H1 (cell line): ENCODE data around the gene AKT1. TPM values are rescaled to one million over a fixed set of nuclear protein-coding genes. Genes with fewer than 3 reads are reported as not detected.

ENCODE experiments used
- CHD7 ChIP-seq: fragments of 300-600 bp; sonication (generic); IDR thresholded peaks from 2 replicates; pipeline ENCODE4 v1.7.1; 2012; ENCODE audit warnings: low read length, moderate library complexity, mild to moderate bottlenecking, inconsistent platforms; ENCODE audit not compliant: insufficient replicate concordance
- E2F6 ChIP-seq: IDR thresholded peaks from 2 replicates; pipeline ENCODE4 v1.6.1; 2012; ENCODE audit warnings: inconsistent platforms
- EZH2 ChIP-seq: fragments of 200-600 bp; sonication (generic); IDR thresholded peaks from 2 replicates; pipeline ENCODE4 v1.7.1; 2012; ENCODE audit warnings: low read depth, mild to moderate bottlenecking, moderate library complexity, low read length, inconsistent platforms; ENCODE audit not compliant: severe bottlenecking
- GABPA ChIP-seq: IDR thresholded peaks from 2 replicates; pipeline ENCODE4 v1.6.1; 2011; ENCODE audit warnings: mild to moderate bottlenecking, low read length, moderate library complexity, borderline replicate concordance; ENCODE audit not compliant: insufficient read depth
- SIRT6 ChIP-seq: IDR thresholded peaks from one replicate; pipeline ENCODE4 v1.7.1; 2012; ENCODE audit warnings: low read length, inconsistent platforms
- SIX5 ChIP-seq: IDR thresholded peaks from 2 replicates; pipeline ENCODE4 v1.6.1; 2011; ENCODE audit warnings: mild to moderate bottlenecking, low read depth, low read length
- SRF ChIP-seq: IDR thresholded peaks from 2 replicates; pipeline ENCODE4 v1.6.1; 2011; ENCODE audit warnings: mild to moderate bottlenecking, low read depth, low read length, moderate library complexity
- polyA plus RNA-seq, 7 experiments: library from polyadenylated mRNA; depleted of rRNA in 3 of 7; stranded (reverse) in 5 of 7; unstranded in 2 of 7; fragments of >200 nt in 5 of 7; fragments of 200-250 nt in 2 of 7; gene quantifications; 1 replicate in 5 of 7; 2 replicates in 1 of 7; 4 replicates in 1 of 7; pipeline versions ENCODE4 v1.2.1 to v1.2.3, GENCODE V29; 2011 to 2013; ENCODE audit warnings: missing spikeins in 2 of 7, mixed read lengths in 2 of 7
- total RNA-seq: library from RNA; stranded (reverse); fragmentation: NEBNext Ultra II Directional; extraction: Animal tissue kit (Norgen Biotek cat#: 25700); gene quantifications from 2 replicates; pipeline ENCODE4 v1.2.1, GENCODE V29; 2021

AKT1 gene
- total and polyA plus RNA-seq, 2 of the 8 experiments (the other 6 are each of a cell fraction or from before 2014, with no cell fraction given): 68.1 to 71.5 TPM

- TF ChIP-seq CHD7: no peak
- no peak for TF ChIP-seq GABPA
- no peak for TF ChIP-seq SRF
- TF ChIP-seq EZH2: no peak
- TF ChIP-seq E2F6: no peak
- no peak for TF ChIP-seq SIX5
- no peak for TF ChIP-seq SIRT6
These were observed 37.7 kb downstream of the AKT1 start (continued) for GRCh38 chr14:104757681-104758392.
